WTC11 (cell line): ENCODE data around the gene ZNHIT2. TPM values are rescaled to one million over a fixed set of nuclear protein-coding genes. Genes with fewer than 3 reads are reported as not detected.

Source experiments
- ATAC-seq: fragments of 200-7000 bp; cut with Tn5 transposase; 2 replicates; pipeline ENCODE4 v1.10.0; 2021; ENCODE audit warnings: mild to moderate bottlenecking, moderate library complexity
- CTCF ChIA-PET: fragments of 300-600 bp; sonication (Branson Sonifier 250); formaldehyde crosslinking; loops from one replicate; lab custom pipeline; 2021; ENCODE audit warnings: antibody characterized with exemption; lab: Charles Lee
- POLR2A ChIA-PET: fragments of 350-600 bp; sonication (Branson Sonifier 250); formaldehyde crosslinking; loops from one replicate; lab custom pipeline; 2021; ENCODE audit warnings: antibody characterized with exemption; lab: Charles Lee
- DNase-seq: peaks from one replicate; pipeline ENCODE4 v3.0.0; 2021; ENCODE audit warnings: low spot score
- H3K27ac Mint-ChIP-seq: 2 replicates; pipeline ENCODE4 v1.8.0; 2021; ENCODE audit warnings: mixed read lengths
- H3K27me3 Mint-ChIP-seq: 2 replicates; pipeline ENCODE4 v1.8.0; 2021; ENCODE audit warnings: low read depth, mild to moderate bottlenecking, moderate library complexity, mixed read lengths
- H3K36me3 Mint-ChIP-seq: 2 replicates; pipeline ENCODE4 v1.8.0; 2021; ENCODE audit warnings: mixed read lengths
- H3K4me1 Mint-ChIP-seq: 2 replicates; pipeline ENCODE4 v1.8.0; 2022; ENCODE audit warnings: mixed read lengths
- H3K4me3 Mint-ChIP-seq: 2 replicates; pipeline ENCODE4 v1.8.0; 2021; ENCODE audit warnings: mild to moderate bottlenecking, moderate library complexity, mixed read lengths
- H3K9me3 Mint-ChIP-seq: 2 replicates; pipeline ENCODE4 v1.8.0; 2021; ENCODE audit warnings: mixed read lengths
- CBFB ChIP-seq: sonication (generic); formaldehyde crosslinking; IDR thresholded peaks from 2 replicates; pipeline ENCODE4 v1.8.1; 2022; ENCODE audit warnings: mild to moderate bottlenecking, low read depth, missing genetic modification reagents
- GRHL2 ChIP-seq: fragments of 250-450 bp; sonication (Bioruptor Pico); IDR thresholded peaks from 2 replicates; pipeline ENCODE4 v1.8.0; 2022; ENCODE audit warnings: mild to moderate bottlenecking, moderate library complexity; ENCODE audit not compliant: insufficient replicate concordance, severe bottlenecking
- MXD4 ChIP-seq: fragments of 250-450 bp; sonication (Bioruptor Pico); IDR thresholded peaks from 2 replicates; pipeline ENCODE4 v1.8.0; 2021; ENCODE audit warnings: mild to moderate bottlenecking, moderate library complexity, borderline replicate concordance
- NFATC4 ChIP-seq: fragments of 250-450 bp; sonication (Bioruptor Pico); IDR thresholded peaks from 2 replicates; pipeline ENCODE4 v1.9.0; 2021; ENCODE audit warnings: mild to moderate bottlenecking
- RELA ChIP-seq: sonication (generic); formaldehyde crosslinking; IDR thresholded peaks from 2 replicates; pipeline ENCODE4 v1.8.1; 2022; ENCODE audit warnings: missing genetic modification reagents, mild to moderate bottlenecking, borderline replicate concordance
- RORB ChIP-seq: fragments of 250-450 bp; sonication (Bioruptor Pico); IDR thresholded peaks from 2 replicates; pipeline ENCODE4 v1.9.0; 2021; ENCODE audit warnings: mild to moderate bottlenecking
- TCF7 ChIP-seq: sonication (generic); formaldehyde crosslinking; IDR thresholded peaks from 2 replicates; pipeline ENCODE4 v1.8.0; 2022; ENCODE audit warnings: mild to moderate bottlenecking, low read depth, missing genetic modification reagents, moderate library complexity
- TP53 ChIP-seq: sonication (generic); formaldehyde crosslinking; IDR thresholded peaks from 2 replicates; pipeline ENCODE4 v1.8.1; 2023; ENCODE audit warnings: mild to moderate bottlenecking, missing genetic modification reagents
- ZNF263 ChIP-seq: sonication (generic); formaldehyde crosslinking; IDR thresholded peaks from 2 replicates; pipeline ENCODE4 v1.8.1; 2022; ENCODE audit warnings: low read depth, mild to moderate bottlenecking, moderate library complexity, missing genetic modification reagents
- ZNF396 ChIP-seq: fragments of 250-450 bp; sonication (Bioruptor Pico); IDR thresholded peaks from 2 replicates; pipeline ENCODE4 v1.8.0; 2021; ENCODE audit warnings: mild to moderate bottlenecking, moderate library complexity, borderline replicate concordance
- ZNF423 ChIP-seq: fragments of 250-450 bp; sonication (Bioruptor Pico); IDR thresholded peaks from 2 replicates; pipeline ENCODE4 v2.1.2; 2022; ENCODE audit warnings: mild to moderate bottlenecking, moderate library complexity
- total RNA-seq: library from RNA; stranded (reverse); gene quantifications from 3 replicates; pipeline ENCODE4 v1.2.3, GENCODE V29; 2021
- TF ChIP-seq, protein P1 (sequence below): sonication (generic); formaldehyde crosslinking; IDR thresholded peaks from 2 replicates; pipeline ENCODE4 v1.8.1; 2022; ENCODE audit warnings: mild to moderate bottlenecking, missing genetic modification reagents, moderate library complexity, borderline replicate concordance
- TF ChIP-seq, protein P2 (sequence below): fragments of 250-450 bp; sonication (Bioruptor Pico); IDR thresholded peaks from 2 replicates; pipeline ENCODE4 v1.9.0; 2021; ENCODE audit warnings: mild to moderate bottlenecking, borderline replicate concordance
- TF ChIP-seq, protein P3 (sequence below): fragments of 250-450 bp; sonication (Bioruptor Pico); IDR thresholded peaks from 2 replicates; pipeline ENCODE4 v1.9.0; 2021; ENCODE audit warnings: mild to moderate bottlenecking
- TF ChIP-seq, protein P4 (sequence below): sonication (generic); formaldehyde crosslinking; IDR thresholded peaks from 2 replicates; pipeline ENCODE4 v1.8.0; 2023; ENCODE audit warnings: mild to moderate bottlenecking, missing genetic modification reagents
- TF ChIP-seq, protein P5 (sequence below): fragments of 200-600 bp; IDR thresholded peaks from 2 replicates; pipeline ENCODE4 v1.8.0; 2022; ENCODE audit warnings: antibody characterized with exemption
- TF ChIP-seq, protein P6 (sequence below): sonication (generic); formaldehyde crosslinking; IDR thresholded peaks from 2 replicates; pipeline ENCODE4 v1.8.0; 2022; ENCODE audit warnings: mild to moderate bottlenecking, missing genetic modification reagents
- TF ChIP-seq, protein P7 (sequence below): fragments of 250-450 bp; sonication (Bioruptor Pico); IDR thresholded peaks from 2 replicates; pipeline ENCODE4 v2.1.2; 2022; ENCODE audit warnings: mild to moderate bottlenecking, moderate library complexity

Gene ZNHIT2
- total RNA-seq, 1 experiment from 2014 or later: 16.7 TPM

DNA sequence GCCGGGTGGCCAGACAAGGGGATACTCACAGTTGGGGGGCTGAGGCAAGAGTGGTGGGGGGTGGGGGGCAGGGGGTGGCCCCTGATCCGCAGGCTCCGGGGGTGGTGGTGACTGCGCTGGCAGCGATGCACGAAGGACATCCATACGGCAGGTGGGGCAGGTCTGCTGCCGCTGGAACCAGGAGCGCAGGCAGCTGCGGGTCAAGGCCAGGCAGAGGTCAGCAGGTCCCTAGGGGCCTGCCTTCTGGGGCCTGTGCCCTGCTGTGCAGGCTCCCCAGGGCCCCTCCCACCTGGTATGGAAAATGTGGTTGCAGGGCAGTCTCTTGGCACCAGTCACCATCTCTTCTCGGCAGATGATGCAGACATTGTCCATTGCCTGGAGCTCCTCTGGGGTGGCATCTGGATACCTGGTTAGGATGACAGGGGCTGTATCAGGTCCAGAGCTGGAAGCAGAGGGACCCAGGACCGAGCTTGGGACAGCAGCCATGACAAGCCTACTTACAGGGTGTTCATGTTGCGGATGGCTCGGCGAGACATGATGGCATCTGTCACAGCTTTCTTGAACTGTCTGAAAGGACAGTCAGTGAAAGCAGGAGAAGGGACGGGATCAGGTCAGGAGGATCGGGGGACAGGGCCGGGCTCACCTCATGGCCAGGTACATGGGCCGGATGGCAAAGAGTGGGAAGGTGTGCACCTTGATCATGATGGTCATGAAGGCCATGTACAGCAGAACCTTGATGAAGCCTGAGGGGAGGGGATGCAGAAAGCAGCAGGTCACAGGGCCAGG is 13.3 kb upstream of the ZNHIT2 start:
- Mint-ChIP-seq H3K36me3 (peaks cover 27% of the 10 kb centered on the region), H3K4me3 (no peak overlapping the region), H3K27me3 (no peaks in the 10 kb centered on the region), H3K27ac (no peak overlapping the region), H3K4me1 (peaks cover 13% of the 10 kb centered on the region), H3K9me3 (no peaks in the 10 kb centered on the region)
- CTCF ChIA-PET: interaction anchor here (1.2 to 3.1 kb wide), 7 partner anchors 9 to 185 kb away, joined by 3 to 13 read pairs (median 4); partner anchors contain the start of genes CAPN1, FAU, MRPL49 and TM7SF2
- no peak for DNase-seq
- POLR2A ChIA-PET: interaction anchor here (0.5 to 1.8 kb wide), 2 partner anchors 9 to 131 kb away, joined by 6 to 7 read pairs; partner anchors contain the start of genes FAU and MRPL49
- ATAC-seq: no peak
- TF ChIP-seq ZNF423 (CRISPR knock-in tag): no peak
- TF ChIP-seq, protein P1, sequence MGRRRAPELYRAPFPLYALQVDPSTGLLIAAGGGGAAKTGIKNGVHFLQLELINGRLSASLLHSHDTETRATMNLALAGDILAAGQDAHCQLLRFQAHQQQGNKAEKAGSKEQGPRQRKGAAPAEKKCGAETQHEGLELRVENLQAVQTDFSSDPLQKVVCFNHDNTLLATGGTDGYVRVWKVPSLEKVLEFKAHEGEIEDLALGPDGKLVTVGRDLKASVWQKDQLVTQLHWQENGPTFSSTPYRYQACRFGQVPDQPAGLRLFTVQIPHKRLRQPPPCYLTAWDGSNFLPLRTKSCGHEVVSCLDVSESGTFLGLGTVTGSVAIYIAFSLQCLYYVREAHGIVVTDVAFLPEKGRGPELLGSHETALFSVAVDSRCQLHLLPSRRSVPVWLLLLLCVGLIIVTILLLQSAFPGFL (CRISPR knock-in tag): no peak
- TF ChIP-seq, protein P2, sequence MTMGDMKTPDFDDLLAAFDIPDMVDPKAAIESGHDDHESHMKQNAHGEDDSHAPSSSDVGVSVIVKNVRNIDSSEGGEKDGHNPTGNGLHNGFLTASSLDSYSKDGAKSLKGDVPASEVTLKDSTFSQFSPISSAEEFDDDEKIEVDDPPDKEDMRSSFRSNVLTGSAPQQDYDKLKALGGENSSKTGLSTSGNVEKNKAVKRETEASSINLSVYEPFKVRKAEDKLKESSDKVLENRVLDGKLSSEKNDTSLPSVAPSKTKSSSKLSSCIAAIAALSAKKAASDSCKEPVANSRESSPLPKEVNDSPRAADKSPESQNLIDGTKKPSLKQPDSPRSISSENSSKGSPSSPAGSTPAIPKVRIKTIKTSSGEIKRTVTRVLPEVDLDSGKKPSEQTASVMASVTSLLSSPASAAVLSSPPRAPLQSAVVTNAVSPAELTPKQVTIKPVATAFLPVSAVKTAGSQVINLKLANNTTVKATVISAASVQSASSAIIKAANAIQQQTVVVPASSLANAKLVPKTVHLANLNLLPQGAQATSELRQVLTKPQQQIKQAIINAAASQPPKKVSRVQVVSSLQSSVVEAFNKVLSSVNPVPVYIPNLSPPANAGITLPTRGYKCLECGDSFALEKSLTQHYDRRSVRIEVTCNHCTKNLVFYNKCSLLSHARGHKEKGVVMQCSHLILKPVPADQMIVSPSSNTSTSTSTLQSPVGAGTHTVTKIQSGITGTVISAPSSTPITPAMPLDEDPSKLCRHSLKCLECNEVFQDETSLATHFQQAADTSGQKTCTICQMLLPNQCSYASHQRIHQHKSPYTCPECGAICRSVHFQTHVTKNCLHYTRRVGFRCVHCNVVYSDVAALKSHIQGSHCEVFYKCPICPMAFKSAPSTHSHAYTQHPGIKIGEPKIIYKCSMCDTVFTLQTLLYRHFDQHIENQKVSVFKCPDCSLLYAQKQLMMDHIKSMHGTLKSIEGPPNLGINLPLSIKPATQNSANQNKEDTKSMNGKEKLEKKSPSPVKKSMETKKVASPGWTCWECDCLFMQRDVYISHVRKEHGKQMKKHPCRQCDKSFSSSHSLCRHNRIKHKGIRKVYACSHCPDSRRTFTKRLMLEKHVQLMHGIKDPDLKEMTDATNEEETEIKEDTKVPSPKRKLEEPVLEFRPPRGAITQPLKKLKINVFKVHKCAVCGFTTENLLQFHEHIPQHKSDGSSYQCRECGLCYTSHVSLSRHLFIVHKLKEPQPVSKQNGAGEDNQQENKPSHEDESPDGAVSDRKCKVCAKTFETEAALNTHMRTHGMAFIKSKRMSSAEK: no peak
- TF ChIP-seq, protein P3, sequence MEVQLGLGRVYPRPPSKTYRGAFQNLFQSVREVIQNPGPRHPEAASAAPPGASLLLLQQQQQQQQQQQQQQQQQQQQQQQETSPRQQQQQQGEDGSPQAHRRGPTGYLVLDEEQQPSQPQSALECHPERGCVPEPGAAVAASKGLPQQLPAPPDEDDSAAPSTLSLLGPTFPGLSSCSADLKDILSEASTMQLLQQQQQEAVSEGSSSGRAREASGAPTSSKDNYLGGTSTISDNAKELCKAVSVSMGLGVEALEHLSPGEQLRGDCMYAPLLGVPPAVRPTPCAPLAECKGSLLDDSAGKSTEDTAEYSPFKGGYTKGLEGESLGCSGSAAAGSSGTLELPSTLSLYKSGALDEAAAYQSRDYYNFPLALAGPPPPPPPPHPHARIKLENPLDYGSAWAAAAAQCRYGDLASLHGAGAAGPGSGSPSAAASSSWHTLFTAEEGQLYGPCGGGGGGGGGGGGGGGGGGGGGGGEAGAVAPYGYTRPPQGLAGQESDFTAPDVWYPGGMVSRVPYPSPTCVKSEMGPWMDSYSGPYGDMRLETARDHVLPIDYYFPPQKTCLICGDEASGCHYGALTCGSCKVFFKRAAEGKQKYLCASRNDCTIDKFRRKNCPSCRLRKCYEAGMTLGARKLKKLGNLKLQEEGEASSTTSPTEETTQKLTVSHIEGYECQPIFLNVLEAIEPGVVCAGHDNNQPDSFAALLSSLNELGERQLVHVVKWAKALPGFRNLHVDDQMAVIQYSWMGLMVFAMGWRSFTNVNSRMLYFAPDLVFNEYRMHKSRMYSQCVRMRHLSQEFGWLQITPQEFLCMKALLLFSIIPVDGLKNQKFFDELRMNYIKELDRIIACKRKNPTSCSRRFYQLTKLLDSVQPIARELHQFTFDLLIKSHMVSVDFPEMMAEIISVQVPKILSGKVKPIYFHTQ: no peak
- TF ChIP-seq, protein P4, sequence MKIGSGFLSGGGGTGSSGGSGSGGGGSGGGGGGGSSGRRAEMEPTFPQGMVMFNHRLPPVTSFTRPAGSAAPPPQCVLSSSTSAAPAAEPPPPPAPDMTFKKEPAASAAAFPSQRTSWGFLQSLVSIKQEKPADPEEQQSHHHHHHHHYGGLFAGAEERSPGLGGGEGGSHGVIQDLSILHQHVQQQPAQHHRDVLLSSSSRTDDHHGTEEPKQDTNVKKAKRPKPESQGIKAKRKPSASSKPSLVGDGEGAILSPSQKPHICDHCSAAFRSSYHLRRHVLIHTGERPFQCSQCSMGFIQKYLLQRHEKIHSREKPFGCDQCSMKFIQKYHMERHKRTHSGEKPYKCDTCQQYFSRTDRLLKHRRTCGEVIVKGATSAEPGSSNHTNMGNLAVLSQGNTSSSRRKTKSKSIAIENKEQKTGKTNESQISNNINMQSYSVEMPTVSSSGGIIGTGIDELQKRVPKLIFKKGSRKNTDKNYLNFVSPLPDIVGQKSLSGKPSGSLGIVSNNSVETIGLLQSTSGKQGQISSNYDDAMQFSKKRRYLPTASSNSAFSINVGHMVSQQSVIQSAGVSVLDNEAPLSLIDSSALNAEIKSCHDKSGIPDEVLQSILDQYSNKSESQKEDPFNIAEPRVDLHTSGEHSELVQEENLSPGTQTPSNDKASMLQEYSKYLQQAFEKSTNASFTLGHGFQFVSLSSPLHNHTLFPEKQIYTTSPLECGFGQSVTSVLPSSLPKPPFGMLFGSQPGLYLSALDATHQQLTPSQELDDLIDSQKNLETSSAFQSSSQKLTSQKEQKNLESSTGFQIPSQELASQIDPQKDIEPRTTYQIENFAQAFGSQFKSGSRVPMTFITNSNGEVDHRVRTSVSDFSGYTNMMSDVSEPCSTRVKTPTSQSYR (CRISPR knock-in tag): no peak
- no peak for TF ChIP-seq RELA (CRISPR knock-in tag)
- TF ChIP-seq ZNF263 (CRISPR knock-in tag): no peak
- no peak for TF ChIP-seq NFATC4 (CRISPR knock-in tag)
- no peak for TF ChIP-seq CBFB (CRISPR knock-in tag)
- TF ChIP-seq TCF7 (CRISPR knock-in tag): no peak
- no peak for TF ChIP-seq GRHL2 (CRISPR knock-in tag)
- TF ChIP-seq, protein P5, sequence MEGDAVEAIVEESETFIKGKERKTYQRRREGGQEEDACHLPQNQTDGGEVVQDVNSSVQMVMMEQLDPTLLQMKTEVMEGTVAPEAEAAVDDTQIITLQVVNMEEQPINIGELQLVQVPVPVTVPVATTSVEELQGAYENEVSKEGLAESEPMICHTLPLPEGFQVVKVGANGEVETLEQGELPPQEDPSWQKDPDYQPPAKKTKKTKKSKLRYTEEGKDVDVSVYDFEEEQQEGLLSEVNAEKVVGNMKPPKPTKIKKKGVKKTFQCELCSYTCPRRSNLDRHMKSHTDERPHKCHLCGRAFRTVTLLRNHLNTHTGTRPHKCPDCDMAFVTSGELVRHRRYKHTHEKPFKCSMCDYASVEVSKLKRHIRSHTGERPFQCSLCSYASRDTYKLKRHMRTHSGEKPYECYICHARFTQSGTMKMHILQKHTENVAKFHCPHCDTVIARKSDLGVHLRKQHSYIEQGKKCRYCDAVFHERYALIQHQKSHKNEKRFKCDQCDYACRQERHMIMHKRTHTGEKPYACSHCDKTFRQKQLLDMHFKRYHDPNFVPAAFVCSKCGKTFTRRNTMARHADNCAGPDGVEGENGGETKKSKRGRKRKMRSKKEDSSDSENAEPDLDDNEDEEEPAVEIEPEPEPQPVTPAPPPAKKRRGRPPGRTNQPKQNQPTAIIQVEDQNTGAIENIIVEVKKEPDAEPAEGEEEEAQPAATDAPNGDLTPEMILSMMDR: no peak
- TF ChIP-seq MXD4 (CRISPR knock-in tag): no peak
- TF ChIP-seq, protein P6, sequence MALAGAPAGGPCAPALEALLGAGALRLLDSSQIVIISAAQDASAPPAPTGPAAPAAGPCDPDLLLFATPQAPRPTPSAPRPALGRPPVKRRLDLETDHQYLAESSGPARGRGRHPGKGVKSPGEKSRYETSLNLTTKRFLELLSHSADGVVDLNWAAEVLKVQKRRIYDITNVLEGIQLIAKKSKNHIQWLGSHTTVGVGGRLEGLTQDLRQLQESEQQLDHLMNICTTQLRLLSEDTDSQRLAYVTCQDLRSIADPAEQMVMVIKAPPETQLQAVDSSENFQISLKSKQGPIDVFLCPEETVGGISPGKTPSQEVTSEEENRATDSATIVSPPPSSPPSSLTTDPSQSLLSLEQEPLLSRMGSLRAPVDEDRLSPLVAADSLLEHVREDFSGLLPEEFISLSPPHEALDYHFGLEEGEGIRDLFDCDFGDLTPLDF (CRISPR knock-in tag): no peak
- TF ChIP-seq TP53 (CRISPR knock-in tag): no peak
- no peak for TF ChIP-seq ZNF396 (CRISPR knock-in tag)
- no peak for TF ChIP-seq RORB (CRISPR knock-in tag)
- TF ChIP-seq, protein P7, sequence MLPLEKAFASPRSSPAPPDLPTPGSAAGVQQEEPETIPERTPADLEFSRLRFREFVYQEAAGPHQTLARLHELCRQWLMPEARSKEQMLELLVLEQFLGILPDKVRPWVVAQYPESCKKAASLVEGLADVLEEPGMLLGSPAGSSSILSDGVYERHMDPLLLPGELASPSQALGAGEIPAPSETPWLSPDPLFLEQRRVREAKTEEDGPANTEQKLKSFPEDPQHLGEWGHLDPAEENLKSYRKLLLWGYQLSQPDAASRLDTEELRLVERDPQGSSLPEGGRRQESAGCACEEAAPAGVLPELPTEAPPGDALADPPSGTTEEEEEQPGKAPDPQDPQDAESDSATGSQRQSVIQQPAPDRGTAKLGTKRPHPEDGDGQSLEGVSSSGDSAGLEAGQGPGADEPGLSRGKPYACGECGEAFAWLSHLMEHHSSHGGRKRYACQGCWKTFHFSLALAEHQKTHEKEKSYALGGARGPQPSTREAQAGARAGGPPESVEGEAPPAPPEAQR (CRISPR knock-in tag): no peak
